Immature natural killer cell (primary cell): ENCODE measurements around the gene STX4. TPM values are rescaled to one million over a fixed set of nuclear protein-coding genes. Genes with fewer than 3 reads are reported as not detected.
A peak's percentile ranks its signal among the peaks of the same experiment; 100 is the strongest.

Experiments used
- DNase-seq, 3 donors: peaks; one replicate each; pipeline ENCODE4 v3.0.0; 2022; ENCODE audit warnings: mixed read lengths in 1 of 3
- H3K27ac Mint-ChIP-seq, 6 donors: one replicate each; pipeline ENCODE4 v1.8.0; 2020; ENCODE audit warnings: mixed read lengths in 6 of 6, mild to moderate bottlenecking in 5 of 6, inconsistent platforms in 4 of 6, moderate library complexity in 3 of 6
- H3K27me3 Mint-ChIP-seq, 3 donors: one replicate each; pipeline ENCODE4 v1.8.0; 2020 to 2021; ENCODE audit warnings: low read depth in 3 of 3, mild to moderate bottlenecking in 3 of 3, mixed read lengths in 3 of 3, moderate library complexity in 3 of 3, inconsistent platforms in 1 of 3
- H3K36me3 Mint-ChIP-seq, 3 donors: one replicate each; pipeline ENCODE4 v1.8.0; 2020; ENCODE audit warnings: mixed read lengths in 3 of 3, inconsistent platforms in 2 of 3, mild to moderate bottlenecking in 2 of 3
- H3K4me1 Mint-ChIP-seq, 2 donors: one replicate each; pipeline ENCODE4 v1.8.0; 2020; ENCODE audit warnings: inconsistent platforms in 2 of 2, mild to moderate bottlenecking in 2 of 2, mixed read lengths in 2 of 2, moderate library complexity in 1 of 2
- H3K4me3 Mint-ChIP-seq, 5 donors: one replicate each; pipeline ENCODE4 v1.8.0; 2020; ENCODE audit warnings: mild to moderate bottlenecking in 5 of 5, mixed read lengths in 5 of 5, inconsistent platforms in 3 of 5, moderate library complexity in 3 of 5
- H3K9me3 Mint-ChIP-seq, 6 donors: one replicate each; pipeline ENCODE4 v1.8.0; 2020; ENCODE audit warnings: mild to moderate bottlenecking in 6 of 6, mixed read lengths in 6 of 6, inconsistent platforms in 4 of 6, moderate library complexity in 3 of 6
- polyA plus RNA-seq, 3 donors: library from polyadenylated mRNA; unstranded; fragments of 300-500 nt; fragmentation: Illumina TruSeq; gene quantifications; one replicate each; pipeline ENCODE4 v1.2.3, GENCODE V29; 2021

The STX4 gene
- polyA plus RNA-seq, 3 donors from 2014 or later = 31.3 to 46.4 (median 33.3) TPM

- Mint-ChIP-seq H3K36me3 (no peaks in the 10 kb centered on the region), H3K4me1 (peaks cover 4 to 7% of the 10 kb centered on the region in 2 donors), H3K27ac (no peak overlapping the region), H3K4me3 (peak overlapping the region in 1 of 5 donors; percentile 27), H3K9me3 (no peaks in the 10 kb centered on the region), H3K27me3 (peaks cover 3 to 6% (median 4%) of the 10 kb centered on the region in 3 donors)
- no peak for DNase-seq
Observed at GRCh38 chr16:30992931-30993816, 40.2 kb upstream of the STX4 start.

GRCh38 chr16:30995927-30996323 lies 37.4 kb upstream of the STX4 start:
- Mint-ChIP-seq H3K27ac (peak overlapping the region in 1 of 6 donors; percentile 41), H3K4me3 (peak overlapping the region; percentile 47 to 72 (median 54)), H3K9me3 (no peaks in the 10 kb centered on the region), H3K36me3 (no peaks in the 10 kb centered on the region), H3K4me1 (peaks cover 4 to 7% of the 10 kb centered on the region in 2 donors), H3K27me3 (peaks cover 3 to 6% (median 6%) of the 10 kb centered on the region in 3 donors)
- no peak for DNase-seq

- no peak for DNase-seq
- H3K4me1 Mint-ChIP-seq = peaks cover 4 to 7% of the 10 kb centered on the region in 2 donors
- no peaks in the 10 kb centered on the region for H3K36me3 Mint-ChIP-seq
- H3K27me3 Mint-ChIP-seq = peaks cover 3 to 6% (median 6%) of the 10 kb centered on the region in 3 donors
- no peaks in the 10 kb centered on the region for H3K9me3 Mint-ChIP-seq
- peak overlapping the region in 2 of 6 donors; percentile 15 to 41 for H3K27ac Mint-ChIP-seq
- peak overlapping the region; percentile 71 to 81 (median 74) for H3K4me3 Mint-ChIP-seq
Observed at GRCh38 chr16:30996324-30996984, 36.9 kb upstream of the STX4 start.

DNA sequence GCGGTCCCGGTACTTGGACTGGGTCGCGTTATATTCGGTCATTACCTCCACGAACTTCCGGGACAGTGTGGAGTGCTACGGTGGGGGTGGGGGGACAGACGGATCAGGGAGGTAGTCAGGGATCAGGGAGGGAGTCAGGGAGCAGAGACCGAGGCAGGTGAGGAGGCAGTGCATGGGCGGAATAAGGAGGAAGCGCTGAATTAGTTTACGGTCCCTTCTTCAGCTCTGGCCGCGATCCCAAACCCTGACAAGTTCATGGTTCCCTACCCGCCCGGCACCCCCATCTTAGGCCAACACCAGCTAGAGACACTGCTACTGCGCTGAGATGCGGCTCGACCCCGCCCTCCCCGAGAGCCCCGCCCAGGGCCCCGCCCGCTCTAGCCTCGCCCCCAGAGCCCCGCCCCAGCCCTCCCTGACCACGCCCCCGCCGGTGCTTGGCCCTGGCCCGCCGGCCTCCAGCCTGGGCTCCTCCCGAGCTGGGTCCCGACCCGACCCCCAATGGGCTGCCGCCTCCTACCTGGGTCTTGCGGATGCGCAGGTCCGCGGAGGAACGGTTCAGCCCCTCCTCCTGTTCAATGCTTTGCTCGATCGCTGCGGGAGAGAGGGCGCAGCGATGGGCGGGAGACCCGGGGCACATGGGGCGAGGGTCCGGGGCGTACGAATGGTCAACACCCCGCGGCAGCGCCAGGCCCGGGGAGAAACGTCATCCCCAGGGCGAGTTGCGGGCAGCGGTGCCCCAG lies 36.2 kb upstream of the STX4 start:
- DNase-seq = peak; percentile 35 to 55 (median 50)
- Mint-ChIP-seq H3K27me3 (peaks cover 4 to 8% (median 6%) of the 10 kb centered on the region in 3 donors), H3K36me3 (no peaks in the 10 kb centered on the region), H3K27ac (peak overlapping the region in 3 of 6 donors; percentile 15 to 83 (median 35)), H3K9me3 (no peaks in the 10 kb centered on the region), H3K4me1 (peaks cover 4 to 7% of the 10 kb centered on the region in 2 donors), H3K4me3 (peak overlapping the region; percentile 71 to 81 (median 74))

DNA sequence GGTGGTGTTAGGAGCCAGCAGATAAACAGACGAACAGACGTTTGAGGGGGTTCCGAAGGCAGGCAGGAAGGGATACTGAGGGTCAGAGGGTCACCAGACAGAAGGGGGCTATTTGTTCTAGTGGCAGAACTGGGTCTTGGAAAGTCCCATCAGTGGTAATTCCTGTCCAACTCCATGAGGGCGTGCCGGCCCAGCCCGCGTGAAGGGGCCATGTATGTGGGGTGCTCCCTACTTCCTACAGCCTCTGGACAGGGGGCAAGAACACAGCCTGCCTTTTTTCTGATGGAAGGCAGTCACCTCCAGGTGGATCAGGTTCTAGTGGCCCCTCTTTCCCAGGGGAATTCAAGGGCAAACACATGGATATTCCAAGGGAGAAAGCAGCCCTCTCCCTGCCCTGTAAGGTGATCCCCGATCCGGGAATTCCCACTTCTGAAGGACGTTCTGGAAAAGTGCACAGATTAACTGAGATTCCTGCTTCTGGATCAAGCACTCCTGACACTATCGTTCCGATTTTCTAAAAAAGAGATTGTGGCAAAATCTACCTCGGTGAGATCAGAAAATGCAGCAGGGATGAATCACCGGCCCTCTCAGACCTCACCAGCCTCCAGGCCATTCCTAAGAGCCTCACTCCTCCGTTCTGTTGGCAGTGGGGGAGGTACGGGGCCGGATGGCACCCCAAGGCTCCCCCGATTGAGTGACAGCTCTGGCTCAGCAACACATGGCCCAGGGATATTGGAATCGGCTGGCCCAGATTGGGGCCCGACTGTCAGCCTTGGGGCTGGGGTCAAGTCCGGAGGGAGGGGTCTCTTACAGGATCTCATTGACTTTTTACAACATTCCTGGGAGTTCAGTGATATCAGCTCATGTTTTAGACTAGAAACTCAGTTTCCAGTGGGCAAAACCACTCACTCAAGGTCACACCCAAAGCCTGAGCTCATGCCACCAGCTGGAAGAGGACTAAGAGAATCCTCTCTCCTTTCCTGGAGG lies 35.3 kb upstream of the STX4 start:
- Mint-ChIP-seq H3K36me3 (no peaks in the 10 kb centered on the region), H3K27me3 (peaks cover 4 to 8% (median 6%) of the 10 kb centered on the region in 3 donors), H3K4me3 (peak overlapping the region; percentile 58 to 75 (median 69)), H3K4me1 (peaks cover under 1 to 7% of the 10 kb centered on the region in 2 donors), H3K27ac (no peak overlapping the region), H3K9me3 (no peaks in the 10 kb centered on the region)
- DNase-seq = no peak

GRCh38 chr16:30998852-30999761 lies 34.3 kb upstream of the STX4 start:
- Mint-ChIP-seq H3K36me3 (no peaks in the 10 kb centered on the region), H3K4me3 (peak overlapping the region in 2 of 5 donors; percentile 2 to 4), H3K9me3 (no peaks in the 10 kb centered on the region), H3K27me3 (peaks cover 3 to 12% (median 7%) of the 10 kb centered on the region in 3 donors), H3K4me1 (peaks cover 0 to 7% of the 10 kb centered on the region in 2 donors), H3K27ac (no peak overlapping the region)
- DNase-seq = no peak

DNA sequence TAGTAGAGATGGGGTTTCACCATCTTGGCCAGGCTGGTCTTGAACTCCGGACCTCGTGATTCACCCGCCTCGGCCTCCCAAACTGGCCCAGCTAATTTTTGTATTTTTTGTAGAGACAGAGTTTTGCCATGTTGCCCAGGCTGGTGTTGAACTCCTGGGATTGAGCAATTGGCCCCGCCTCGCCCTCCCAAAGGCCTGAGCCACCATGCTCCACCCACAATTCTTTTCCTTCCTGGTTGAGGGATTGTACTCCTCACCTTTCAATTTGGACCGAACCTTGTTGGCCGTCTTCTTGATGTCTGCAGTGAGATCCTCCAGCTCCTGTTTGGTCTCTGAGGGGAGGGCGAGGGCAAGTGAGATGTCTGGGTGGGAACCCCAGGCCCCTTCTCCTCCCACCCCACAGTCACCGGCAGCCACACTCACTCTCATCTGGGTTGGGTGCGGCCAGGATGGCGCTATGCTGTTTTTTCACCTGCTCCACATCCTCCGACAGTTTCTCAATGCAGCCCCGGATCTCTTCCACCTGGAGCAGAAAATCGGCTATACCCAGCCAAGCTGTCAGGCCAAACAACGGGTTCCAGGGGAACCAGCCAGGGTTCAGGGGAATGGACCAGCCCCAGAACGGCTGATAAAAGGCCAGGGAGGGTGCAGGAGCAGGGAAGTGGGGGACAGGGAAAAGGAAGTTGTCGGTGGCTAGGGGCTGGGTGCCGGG lies 32.5 kb upstream of the STX4 start:
- no peaks in the 10 kb centered on the region for H3K9me3 Mint-ChIP-seq
- H3K27me3 Mint-ChIP-seq = peaks cover 3 to 13% (median 7%) of the 10 kb centered on the region in 3 donors
- H3K4me3 Mint-ChIP-seq = no peak overlapping the region
- DNase-seq = no peak
- no peak overlapping the region for H3K27ac Mint-ChIP-seq
- no peaks in the 10 kb centered on the region for H3K36me3 Mint-ChIP-seq
- H3K4me1 Mint-ChIP-seq = peaks cover 0 to 7% of the 10 kb centered on the region in 2 donors

GRCh38 chr16:31001507-31002249 lies 31.7 kb upstream of the STX4 start:
- no peak for DNase-seq
- Mint-ChIP-seq H3K36me3 (no peaks in the 10 kb centered on the region), H3K27me3 (peaks cover 3 to 9% (median 7%) of the 10 kb centered on the region in 3 donors), H3K4me1 (peaks cover 0 to 4% of the 10 kb centered on the region in 2 donors), H3K27ac (no peak overlapping the region), H3K9me3 (no peaks in the 10 kb centered on the region), H3K4me3 (no peak overlapping the region)

DNA sequence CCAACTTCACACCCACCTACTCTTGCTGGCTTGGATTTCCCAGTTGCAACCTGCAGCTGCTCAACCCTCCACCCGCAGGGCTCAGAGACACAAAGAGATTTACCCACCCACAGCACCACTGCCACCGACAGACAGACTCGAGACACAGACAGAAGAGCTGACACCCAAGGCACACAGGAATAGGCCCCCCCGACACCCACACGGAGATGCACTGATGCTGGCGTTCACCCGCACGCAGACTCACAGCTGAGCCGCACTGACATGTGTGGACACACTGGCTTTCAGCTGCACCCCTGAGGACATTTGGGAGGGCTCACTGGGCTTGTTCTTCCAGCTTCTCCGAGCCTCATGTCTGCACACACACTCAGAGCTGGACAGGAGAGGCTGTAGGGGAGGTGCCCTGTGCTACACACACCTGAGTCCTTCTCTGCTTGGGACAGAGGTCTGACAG lies 31.1 kb upstream of the STX4 start:
- no peak overlapping the region for H3K27ac Mint-ChIP-seq
- no peaks in the 10 kb centered on the region for H3K4me1 Mint-ChIP-seq
- H3K36me3 Mint-ChIP-seq = no peaks in the 10 kb centered on the region
- H3K4me3 Mint-ChIP-seq = no peak overlapping the region
- H3K9me3 Mint-ChIP-seq = no peaks in the 10 kb centered on the region
- no peak for DNase-seq
- peaks cover 3 to 9% (median 7%) of the 10 kb centered on the region in 3 donors for H3K27me3 Mint-ChIP-seq

GRCh38 chr16:31002862-31003341 lies 30.5 kb upstream of the STX4 start:
- no peak for DNase-seq
- Mint-ChIP-seq H3K27ac (no peak overlapping the region), H3K27me3 (peaks cover 3 to 9% (median 6%) of the 10 kb centered on the region in 3 donors), H3K4me3 (no peak overlapping the region), H3K36me3 (no peaks in the 10 kb centered on the region), H3K4me1 (no peaks in the 10 kb centered on the region), H3K9me3 (no peaks in the 10 kb centered on the region)

GRCh38 chr16:31003744-31004143 lies 29.6 kb upstream of the STX4 start:
- no peak for DNase-seq
- H3K27me3 Mint-ChIP-seq = peaks cover 3 to 9% (median 6%) of the 10 kb centered on the region in 3 donors
- H3K4me3 Mint-ChIP-seq = no peak overlapping the region
- no peak overlapping the region for H3K27ac Mint-ChIP-seq
- H3K9me3 Mint-ChIP-seq = no peaks in the 10 kb centered on the region
- no peaks in the 10 kb centered on the region for H3K36me3 Mint-ChIP-seq
- no peaks in the 10 kb centered on the region for H3K4me1 Mint-ChIP-seq
